GM18519 (cell line): ENCODE results near the gene TOB1.
"Not testable (repeated sequence)": the region's sequence is repeated elsewhere in the genome, so short reads cannot be mapped to it uniquely, and the experiment has no call there.

Source experiments
- ATAC-seq: cut with Tn5 transposase; IDR thresholded peaks from one replicate; pipeline ENCODE4 v1.9.1; 2021; ENCODE audit warnings: mild to moderate bottlenecking, moderate library complexity; ENCODE audit not compliant: unreplicated experiment, low FRiP score

Gene TOB1

GRCh38 chr17:50898369-50899004 lies 32.3 kb upstream of the TOB1 start:
- no peak for ATAC-seq

- not testable (repeated sequence) for ATAC-seq
These were observed 28.4 kb upstream of the TOB1 start for GRCh38 chr17:50894513-50894912.

- ATAC-seq, result no peak
These were observed 27.2 kb upstream of the TOB1 start for GRCh38 chr17:50893183-50893993.

DNA sequence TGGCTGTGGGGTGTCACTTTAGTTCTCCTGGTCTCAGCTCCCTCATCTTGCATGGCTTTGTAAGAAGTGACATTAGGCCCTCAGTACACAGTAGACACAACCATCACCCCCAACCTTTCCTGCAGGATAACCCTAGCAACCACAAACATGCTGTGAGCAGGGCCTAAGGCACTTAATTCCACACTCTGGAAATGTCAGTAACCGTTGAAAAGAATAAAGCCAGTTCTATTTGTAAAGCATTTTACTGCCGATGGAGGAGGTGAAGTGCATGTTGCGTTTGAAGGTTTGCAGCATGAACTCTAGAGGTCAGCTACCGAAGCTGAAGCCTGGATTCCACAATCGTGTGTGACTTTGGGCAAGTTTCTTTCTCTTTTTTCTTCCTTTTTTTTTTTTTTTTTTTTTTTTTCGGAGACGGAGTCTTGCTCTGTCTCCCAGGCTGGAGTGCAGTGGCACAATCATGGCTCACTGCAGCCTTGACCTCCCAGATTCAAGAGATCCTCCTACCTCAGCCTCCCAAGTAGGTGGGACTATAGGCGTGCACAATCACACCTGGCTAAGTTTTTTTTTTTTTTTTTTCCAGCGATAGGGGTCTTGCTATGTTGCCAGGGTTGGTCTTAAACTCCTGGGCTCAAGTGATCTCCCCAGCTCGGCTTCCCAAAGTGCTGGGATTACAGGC lies 26.1 kb upstream of the TOB1 start:
- no peak for ATAC-seq

GRCh38 chr17:50891577-50891989 lies 25.4 kb upstream of the TOB1 start:
- ATAC-seq, result no peak

DNA sequence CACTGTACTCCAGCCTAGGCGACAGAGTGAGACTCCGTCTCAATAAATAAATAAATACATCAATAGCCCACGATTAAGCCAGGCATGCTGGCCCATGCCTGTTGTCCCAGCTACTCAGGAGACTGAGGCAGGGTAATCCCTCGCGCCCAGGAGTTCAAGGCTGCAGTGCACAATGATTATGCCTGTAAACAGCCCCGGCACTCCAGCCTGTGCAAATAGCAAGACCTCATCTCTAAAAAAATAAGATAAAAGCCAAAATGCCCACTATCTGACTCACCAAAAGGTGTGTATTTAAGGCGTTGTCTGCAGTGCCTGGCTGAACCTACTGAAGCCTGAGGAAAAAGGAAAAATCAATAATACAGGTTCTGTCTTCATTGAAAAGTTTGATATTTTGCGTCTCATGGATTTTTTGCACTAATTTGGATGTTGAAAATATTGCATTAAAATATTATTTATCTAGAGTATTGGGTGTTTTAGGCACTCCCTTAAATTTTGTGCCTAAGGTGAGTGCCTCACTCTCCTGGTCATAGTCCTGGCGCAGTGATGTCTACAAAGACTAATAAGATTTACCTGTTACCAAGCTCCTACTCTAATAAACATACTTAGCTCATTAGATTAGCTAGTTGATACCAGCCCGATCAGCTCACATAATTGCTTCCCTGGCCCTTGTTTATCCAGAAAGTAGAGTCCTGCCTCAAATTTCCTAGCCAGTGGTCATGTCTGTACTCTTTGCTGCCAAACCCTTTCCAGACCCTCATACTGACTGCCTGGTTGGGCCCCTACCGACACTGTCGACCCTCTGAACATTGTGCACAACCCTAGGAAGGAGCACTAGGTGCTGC lies 24.7 kb upstream of the TOB1 start:
- ATAC-seq, result no peak

GRCh38 chr17:50889528-50890118 lies 23.5 kb upstream of the TOB1 start:
- no peak for ATAC-seq

GRCh38 chr17:50887705-50888245 lies 21.6 kb upstream of the TOB1 start:
- ATAC-seq, result no peak

DNA sequence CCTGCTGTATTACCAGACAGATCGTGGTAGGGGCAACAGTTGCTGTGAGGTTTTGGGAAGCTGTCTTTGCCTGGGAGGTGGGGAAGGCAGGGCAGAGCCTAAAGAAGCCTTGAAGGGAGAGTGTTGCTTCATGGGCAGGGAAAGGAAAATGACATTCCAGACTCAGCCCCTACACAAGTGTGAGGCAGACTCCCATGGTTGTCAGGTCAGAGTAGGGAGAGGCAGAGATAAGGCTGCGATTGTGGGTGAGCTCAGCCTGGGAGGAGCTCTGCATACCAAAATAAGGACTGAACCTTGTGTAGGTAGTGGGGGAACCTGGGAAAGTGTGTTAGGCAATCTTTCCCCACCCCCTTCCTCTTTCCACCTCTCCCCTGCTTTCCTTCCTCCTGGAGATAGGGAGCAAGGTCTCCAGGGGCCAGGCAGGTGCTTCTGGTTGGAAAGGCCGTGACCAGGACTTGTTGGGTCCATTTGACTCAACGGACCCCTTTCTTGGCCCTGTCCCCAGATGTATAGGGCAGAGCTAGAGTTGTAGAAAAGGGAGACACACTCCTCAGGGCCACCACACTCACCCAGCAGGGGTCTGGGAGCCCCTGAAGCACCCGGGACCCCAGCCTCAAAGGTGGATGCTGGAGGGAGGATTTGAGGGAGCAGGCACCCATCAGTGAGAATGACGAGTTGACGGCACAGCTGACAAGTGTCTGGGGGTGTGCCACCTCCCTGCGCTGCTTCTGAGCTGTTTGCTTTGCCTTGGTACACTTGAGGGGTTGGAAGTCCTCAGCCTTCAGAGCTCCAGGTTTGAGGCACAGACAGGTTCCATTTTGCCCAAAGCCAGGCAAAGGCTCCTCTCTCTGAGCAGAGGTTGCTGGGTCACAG lies 18.5 kb upstream of the TOB1 start:
- ATAC-seq, result no peak

- peak; percentile 49 for ATAC-seq
These were observed 17.8 kb upstream of the TOB1 start for GRCh38 chr17:50883850-50884438.

GRCh38 chr17:50882851-50883250 lies 16.7 kb upstream of the TOB1 start:
- no peak for ATAC-seq

GRCh38 chr17:50881182-50881581 lies 15.0 kb upstream of the TOB1 start:
- ATAC-seq, result no peak

DNA sequence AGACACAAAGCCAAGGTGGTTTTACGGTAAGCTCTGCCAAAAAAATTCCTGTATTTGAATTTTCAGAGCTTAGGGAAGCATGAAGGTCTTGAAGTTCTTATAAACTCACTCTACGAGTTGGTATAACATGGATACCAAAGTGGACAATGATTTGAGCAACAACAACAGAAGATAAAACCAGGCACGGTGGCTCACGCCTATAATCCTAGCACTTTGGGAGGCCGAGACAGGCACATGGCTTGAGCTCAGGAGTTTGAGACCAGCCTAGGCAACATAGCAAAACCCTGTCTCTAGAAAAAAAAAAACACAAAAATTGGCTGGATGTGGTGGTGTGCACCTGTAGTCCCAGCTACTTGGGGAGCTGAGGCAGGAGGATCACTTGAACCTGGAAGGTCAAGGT lies 12.9 kb upstream of the TOB1 start:
- ATAC-seq, result no peak

GRCh38 chr17:50877838-50878237 lies 11.7 kb upstream of the TOB1 start:
- ATAC-seq, result no peak

- not testable (repeated sequence) for ATAC-seq
These were observed 10.9 kb upstream of the TOB1 start for GRCh38 chr17:50877042-50877441.

DNA sequence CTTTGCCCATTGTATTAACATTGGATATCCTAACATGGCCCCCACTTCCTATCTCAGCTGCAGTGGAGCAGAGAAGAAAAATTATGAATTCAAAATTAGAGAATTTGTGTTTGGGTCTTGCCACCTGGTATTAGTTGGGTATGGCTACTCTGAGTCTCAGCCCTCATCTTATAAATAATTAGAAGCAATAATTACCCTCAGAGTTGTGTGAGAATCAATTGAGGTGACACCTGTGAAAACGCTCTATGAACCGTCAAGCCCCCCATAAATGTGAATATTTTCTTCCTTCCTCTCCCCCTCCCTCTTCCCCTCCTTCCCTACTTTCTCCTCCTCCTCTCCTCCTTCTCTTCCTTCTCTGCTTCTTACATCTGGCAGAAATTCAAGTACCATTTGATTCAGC lies 8.9 kb upstream of the TOB1 start:
- ATAC-seq, result no peak

DNA sequence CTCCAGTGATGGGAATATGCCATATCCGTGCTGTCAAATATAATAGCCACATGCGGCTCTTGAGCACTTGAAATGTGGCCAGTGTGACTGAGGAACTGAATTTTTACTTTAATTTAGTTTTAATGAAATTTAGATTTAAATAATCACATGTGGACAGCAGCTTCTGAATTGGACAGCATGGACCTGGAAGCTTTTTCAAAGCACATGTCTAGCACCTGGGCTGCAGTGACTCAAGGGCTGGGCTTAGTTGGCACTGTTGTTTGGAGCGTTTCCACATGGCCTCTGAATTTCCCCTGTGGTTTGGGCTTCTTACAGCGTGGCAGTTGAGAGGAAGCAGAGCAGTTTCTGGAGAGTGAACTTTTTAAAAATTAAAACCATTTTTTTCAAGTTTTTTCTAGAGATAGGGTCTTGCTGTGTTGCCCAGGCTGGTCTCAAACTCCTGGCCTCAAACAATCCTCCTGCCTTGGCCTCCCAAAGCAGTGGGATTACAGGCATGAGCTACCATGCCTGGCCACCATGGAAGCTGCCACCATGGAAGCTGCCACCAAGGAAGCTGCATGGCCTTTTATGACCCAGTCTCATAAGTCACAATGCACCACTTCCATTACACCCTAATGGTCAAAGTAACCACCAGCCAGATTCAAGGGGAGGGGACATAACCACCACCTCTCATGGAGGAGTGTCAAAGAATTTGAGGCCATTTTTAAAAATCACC lies 6.7 kb upstream of the TOB1 start:
- ATAC-seq, result no peak

GRCh38 chr17:50871898-50872297 lies 5.7 kb upstream of the TOB1 start:
- ATAC-seq, result no peak
